GM21529 (cell line): ENCODE measurements around the gene TCF4.

Source experiments
- ATAC-seq: cut with Tn5 transposase; IDR thresholded peaks from one replicate; pipeline ENCODE4 v1.9.1; 2021; ENCODE audit not compliant: unreplicated experiment

Gene TCF4

DNA sequence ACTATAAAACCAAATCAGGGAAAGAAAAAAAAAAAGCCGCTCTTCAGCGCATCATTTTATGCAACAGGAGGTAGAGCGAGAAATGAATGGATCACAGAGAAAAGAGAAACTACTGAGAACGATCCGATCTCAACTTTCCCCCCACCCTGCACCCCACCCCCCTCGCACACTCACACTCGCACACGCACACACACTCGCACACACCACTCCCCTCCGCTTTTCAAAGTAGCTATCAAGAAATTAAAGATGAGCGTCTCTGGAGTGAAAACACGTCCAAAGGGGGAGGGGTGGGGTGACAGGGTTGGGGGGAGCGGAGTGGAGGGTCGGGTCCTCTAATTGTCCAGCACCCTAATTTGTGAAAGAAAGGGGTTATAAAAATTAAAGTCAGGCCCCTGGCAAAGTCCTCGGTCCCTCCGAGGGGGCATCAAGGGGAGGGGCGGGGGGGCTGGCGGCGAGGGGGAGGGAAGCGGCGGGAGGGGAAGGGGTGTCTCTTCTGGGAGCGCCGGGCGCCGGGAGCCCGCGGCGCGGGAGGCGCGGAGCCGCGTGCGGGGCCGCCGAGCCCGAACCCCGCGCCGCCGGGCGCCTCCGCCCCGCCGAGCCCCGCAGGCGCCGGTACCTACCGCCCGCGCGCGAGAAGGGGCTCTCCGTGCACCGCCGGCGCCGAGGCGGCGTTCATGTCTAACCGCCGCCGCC lies 428 bp downstream of the TCF4 start:
- ATAC-seq, result no peak

GRCh38 chr18:55585920-55586561 lies 2.0 kb downstream of the TCF4 start:
- no peak for ATAC-seq

- no peak for ATAC-seq
Measured at GRCh38 chr18:55585065-55585919, 2.7 kb downstream of the TCF4 start.

GRCh38 chr18:55584201-55584600 lies 3.8 kb downstream of the TCF4 start:
- no peak for ATAC-seq

DNA sequence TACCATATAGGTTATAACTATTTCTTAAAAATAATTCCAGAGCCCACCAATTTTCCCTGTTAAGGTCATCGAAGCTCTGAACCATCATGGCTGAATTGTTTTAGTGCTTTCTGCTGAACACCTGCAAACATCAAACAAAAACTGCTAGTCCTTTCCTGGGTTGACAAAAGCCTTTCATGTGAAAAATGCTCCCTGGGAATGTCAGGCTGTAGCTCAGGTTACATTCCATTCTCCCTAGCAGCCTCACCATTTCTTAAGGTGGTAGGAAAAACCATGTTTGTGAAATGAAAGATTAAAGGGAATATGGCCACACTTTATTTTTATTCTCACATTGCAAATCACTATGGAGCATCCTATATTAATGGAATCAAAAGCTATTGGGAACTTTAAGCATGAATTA lies 5.7 kb downstream of the TCF4 start:
- no peak for ATAC-seq

- no peak for ATAC-seq
Measured at GRCh38 chr18:55579501-55580270, 8.3 kb downstream of the TCF4 start.

- ATAC-seq, result no peak
Measured at GRCh38 chr18:55577812-55578539, 10.0 kb downstream of the TCF4 start.

DNA sequence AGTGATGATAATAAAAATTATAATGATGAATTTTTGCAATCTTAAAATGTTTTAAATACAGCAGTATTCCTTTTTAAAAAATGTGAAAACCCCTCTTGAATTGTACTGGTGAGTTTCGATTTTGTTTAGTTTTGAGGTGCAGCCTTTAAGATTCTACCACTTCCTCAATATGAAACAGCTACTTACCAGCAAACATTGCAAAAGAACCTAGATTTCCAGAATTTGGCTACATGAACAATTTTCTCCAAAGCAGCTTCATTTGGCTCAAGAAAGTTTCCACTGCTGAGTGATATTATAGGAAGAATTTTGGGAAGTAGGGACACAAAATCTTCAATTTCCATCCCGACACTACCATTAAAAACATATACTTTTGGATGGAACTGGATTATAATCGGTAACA lies 12.0 kb downstream of the TCF4 start:
- ATAC-seq, result no peak

GRCh38 chr18:55575066-55575465 lies 12.9 kb downstream of the TCF4 start:
- no peak for ATAC-seq

DNA sequence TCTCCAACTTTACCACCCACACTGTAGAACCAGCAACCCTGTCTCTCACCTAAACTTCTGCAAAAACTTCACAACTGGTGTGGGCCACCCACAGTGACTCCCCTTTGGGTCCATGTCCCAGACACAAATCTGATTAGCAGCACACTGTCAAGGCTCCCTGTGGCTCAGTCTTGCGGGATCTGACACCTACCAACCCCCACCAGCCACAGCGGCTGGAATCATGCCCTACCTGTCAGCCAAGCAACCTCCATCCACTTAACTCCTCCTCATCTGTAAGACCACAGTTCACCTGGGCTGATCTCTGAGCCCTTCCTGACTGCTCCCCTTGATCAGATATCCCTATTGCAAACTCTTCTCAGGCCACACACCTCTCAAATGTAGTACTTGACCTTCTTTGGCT lies 14.6 kb downstream of the TCF4 start:
- ATAC-seq, result no peak

GRCh38 chr18:55570966-55571365 lies 17.0 kb downstream of the TCF4 start:
- ATAC-seq, result no peak

GRCh38 chr18:55566456-55566935 lies 21.5 kb downstream of the TCF4 start:
- ATAC-seq, result no peak

DNA sequence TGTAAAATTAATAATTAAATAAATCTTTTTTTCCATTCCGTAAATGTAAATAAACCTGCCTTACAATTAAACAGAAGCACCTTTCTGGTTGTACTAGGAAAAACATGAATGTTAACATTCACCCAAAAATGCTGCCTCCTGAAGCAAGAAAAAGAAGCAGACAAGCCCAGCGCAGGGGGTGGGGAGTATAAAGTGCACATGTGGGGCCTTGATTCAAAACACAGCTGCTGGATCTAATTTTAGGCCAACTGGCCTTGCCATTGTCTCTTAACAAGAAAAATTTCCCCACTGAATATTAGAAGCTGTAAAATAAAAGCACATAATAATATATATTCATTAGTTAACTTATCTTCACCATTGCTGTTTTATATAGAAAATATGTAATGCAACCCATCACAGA lies 28.3 kb downstream of the TCF4 start:
- ATAC-seq, result no peak

- ATAC-seq, result no peak
Measured at GRCh38 chr18:55557211-55557610, 30.8 kb downstream of the TCF4 start.

GRCh38 chr18:55555395-55556027 lies 32.5 kb downstream of the TCF4 start:
- no peak for ATAC-seq

GRCh38 chr18:55552526-55553189 lies 35.3 kb downstream of the TCF4 start:
- no peak for ATAC-seq

- ATAC-seq, result no peak
Measured at GRCh38 chr18:55551227-55551626, 36.8 kb downstream of the TCF4 start.

- no peak for ATAC-seq
Measured at GRCh38 chr18:55550471-55550870, 37.5 kb downstream of the TCF4 start.

GRCh38 chr18:55549474-55550104 lies 38.4 kb downstream of the TCF4 start:
- no peak for ATAC-seq
